ENCODE measurements around the gene TDP1. TPM values are rescaled to one million over a fixed set of nuclear protein-coding genes. Genes with fewer than 3 reads are reported as not detected.

The TDP1 gene
- total and polyA plus RNA-seq, 2 of the 13 experiments (the other 11 are each of a cell fraction or from before 2014, with no cell fraction given) = 16.4 to 31.2 TPM

GRCh38 chr14:90023176-90023896 lies 67.6 kb downstream of the TDP1 start:
- DNase-seq (ENCODE audit: low spot score) = no peak
- 90% methylated on average over 7 of the region's 7 CpGs for WGBS (ENCODE audit: low lambda C conversion rate)
- no peak overlapping the region for H3K9ac ChIP-seq (ENCODE audit: insufficient read depth, low read depth, low read length)
- TF ChIP-seq ZNF713 (CRISPR knock-in tag; IDR thresholded peaks at IDR 0.05) (no peak), TCF12 (IDR thresholded peaks at IDR 0.05) (no peak), TCF12 (CRISPR knock-in tag; IDR thresholded peaks at IDR 0.05) (no peak), BATF2 (CRISPR knock-in tag; IDR thresholded peaks at IDR 0.05) (no peak), ZNF850 (CRISPR knock-in tag; conservative IDR thresholded peaks at IDR 0.05) (no peak), ZNF891 (CRISPR knock-in tag; IDR thresholded peaks at IDR 0.05) (no peak), ZNF34 (CRISPR knock-in tag; IDR thresholded peaks at IDR 0.05; ENCODE audit: borderline replicate concordance) (no peak), KDM1A (CRISPR knock-in tag; IDR thresholded peaks at IDR 0.05) (no peak)
- no peak overlapping the region for H2AFZ ChIP-seq (ENCODE audit: low read length)
- no peak for FAIRE-seq
- POLR2A ChIA-PET = no interaction called here
- no peak overlapping the region for H3K27ac ChIP-seq (ENCODE audit: extremely low read length, insufficient read depth, low read length)
- H4K20me1 ChIP-seq (ENCODE audit: insufficient read depth, low read length) = no peaks in the 10 kb centered on the region
- peaks cover 7 to 45% of the 10 kb centered on the region in 2 experiments; a peak in 4 of 5 replicates for H3K36me3 ChIP-seq (replicated peaks in 1 of 2; ENCODE audit: control insufficient read depth in 1 of 2, insufficient read depth in 2 of 2, low read length in 2 of 2)
- intact Hi-C loops (cut with micrococcal nuclease; ENCODE audit: unreplicated experiment) = no loop called here
- H3K27me3 ChIP-seq (ENCODE audit: control insufficient read depth in 1 of 2, insufficient read depth in 2 of 2, low read length in 2 of 2) = no peaks in the 10 kb centered on the region
- no peak overlapping the region for H3K4me2 ChIP-seq (ENCODE audit: low read depth, low read length)
- no peak for ATAC-seq
- in situ Hi-C loops (cut with HindIII; ENCODE audit: extremely low pct_ligation_motif_present, low pct_unique_long_range_greater_than_20kb) = no loop called here
- no peak overlapping the region for H3K4me3 ChIP-seq (replicated peaks in 1 of 3; ENCODE audit: insufficient read depth in 1 of 3, low read depth in 2 of 3, low read length in 3 of 3)
- CTCF ChIA-PET (ENCODE audit: low intra/inter-chr PET ratio, low total read pairs) = no interaction called here
- no peaks in the 10 kb centered on the region for H3K4me1 ChIP-seq (ENCODE audit: insufficient read depth, low read length)
- no TSS peak for BruUV-seq (replicated peaks)
- H3K9me3 ChIP-seq (ENCODE audit: low read length) = no peaks in the 10 kb centered on the region
- no peaks in the 10 kb centered on the region for H3K79me2 ChIP-seq (ENCODE audit: insufficient read depth, low read length)

- no peaks in the 10 kb centered on the region for H3K9me3 ChIP-seq (ENCODE audit: low read length)
- no peaks in the 10 kb centered on the region for H3K4me1 ChIP-seq (ENCODE audit: insufficient read depth, low read length)
- no peak for ATAC-seq
- no peak overlapping the region for H3K9ac ChIP-seq (ENCODE audit: insufficient read depth, low read depth, low read length)
- no peaks in the 10 kb centered on the region for H3K27me3 ChIP-seq (ENCODE audit: control insufficient read depth in 1 of 2, insufficient read depth in 2 of 2, low read length in 2 of 2)
- ChIA-PET CTCF (ENCODE audit: low intra/inter-chr PET ratio, low total read pairs) (no interaction called here), POLR2A (no interaction called here)
- H3K27ac ChIP-seq (ENCODE audit: extremely low read length, insufficient read depth, low read length) = no peak overlapping the region
- H3K4me2 ChIP-seq (ENCODE audit: low read depth, low read length) = no peak overlapping the region
- no TSS peak for BruUV-seq (replicated peaks)
- in situ Hi-C loops (cut with HindIII; ENCODE audit: extremely low pct_ligation_motif_present, low pct_unique_long_range_greater_than_20kb) = no loop called here
- H2AFZ ChIP-seq (ENCODE audit: low read length) = no peak overlapping the region
- H3K36me3 ChIP-seq (replicated peaks in 1 of 2; ENCODE audit: control insufficient read depth in 1 of 2, insufficient read depth in 2 of 2, low read length in 2 of 2) = peaks cover 3 to 37% of the 10 kb centered on the region in 2 experiments; a peak in 4 of 5 replicates
- intact Hi-C loops (cut with micrococcal nuclease; ENCODE audit: unreplicated experiment) = no loop called here
- H3K4me3 ChIP-seq (replicated peaks in 1 of 3; ENCODE audit: insufficient read depth in 1 of 3, low read depth in 2 of 3, low read length in 3 of 3) = no peak overlapping the region
- no peaks in the 10 kb centered on the region for H4K20me1 ChIP-seq (ENCODE audit: insufficient read depth, low read length)
- WGBS (ENCODE audit: low lambda C conversion rate) = 94% methylated on average over 3 of the region's 3 CpGs
- no peaks in the 10 kb centered on the region for H3K79me2 ChIP-seq (ENCODE audit: insufficient read depth, low read length)
- FAIRE-seq = no peak
- DNase-seq (ENCODE audit: low spot score) = no peak
- TF ChIP-seq EP300 (IDR thresholded peaks at IDR 0.05; ENCODE audit: low read depth in 2 of 2, low read length in 2 of 2) (no peak), EP300 (CRISPR knock-in tag; IDR thresholded peaks at IDR 0.05; ENCODE audit: borderline replicate concordance) (no peak), MZF1 (CRISPR knock-in tag; IDR thresholded peaks at IDR 0.05; ENCODE audit: borderline replicate concordance) (no peak), ZNF496 (CRISPR knock-in tag; IDR thresholded peaks at IDR 0.05; ENCODE audit: insufficient replicate concordance) (no peak), ZNF891 (CRISPR knock-in tag; IDR thresholded peaks at IDR 0.05) (no peak), ZNF644 (CRISPR knock-in tag; IDR thresholded peaks at IDR 0.05; ENCODE audit: low read depth) (no peak), CEBPZ (IDR thresholded peaks at IDR 0.05; ENCODE audit: low read length) (no peak), KDM5B (CRISPR knock-in tag; IDR thresholded peaks at IDR 0.05; ENCODE audit: borderline replicate concordance) (no peak), ONECUT2 (CRISPR knock-in tag; IDR thresholded peaks at IDR 0.05) (no peak)
Measured at GRCh38 chr14:90024910-90025309, 69.2 kb downstream of the TDP1 start.

Data from HepG2 (cell line).